ENCODE results near the gene IL3. TPM values are rescaled to one million over a fixed set of nuclear protein-coding genes. Genes with fewer than 3 reads are reported as not detected.

Gene IL3
- not detected for total RNA-seq
- long read RNA-seq: 0 reads

DNA sequence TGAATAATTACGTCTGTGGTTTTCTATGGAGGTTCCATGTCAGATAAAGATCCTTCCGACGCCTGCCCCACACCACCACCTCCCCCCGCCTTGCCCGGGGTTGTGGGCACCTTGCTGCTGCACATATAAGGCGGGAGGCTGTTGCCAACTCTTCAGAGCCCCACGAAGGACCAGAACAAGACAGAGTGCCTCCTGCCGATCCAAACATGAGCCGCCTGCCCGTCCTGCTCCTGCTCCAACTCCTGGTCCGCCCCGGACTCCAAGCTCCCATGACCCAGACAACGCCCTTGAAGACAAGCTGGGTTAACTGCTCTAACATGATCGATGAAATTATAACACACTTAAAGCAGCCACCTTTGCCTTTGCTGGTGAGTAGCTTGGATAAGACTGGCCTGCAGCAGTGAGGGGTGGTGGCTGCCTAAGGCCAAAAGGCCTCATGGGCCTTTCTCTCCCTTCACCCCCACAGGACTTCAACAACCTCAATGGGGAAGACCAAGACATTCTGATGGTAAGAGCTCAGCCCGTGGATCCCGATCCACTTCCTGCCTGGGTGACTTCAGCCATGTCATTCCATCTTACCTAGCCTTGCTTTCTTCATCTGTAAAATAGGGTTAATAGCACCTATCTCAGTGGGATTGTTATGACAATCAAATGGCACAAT is at the start of gene IL3:
TSS of gene IL3 (plus strand) at position 155 of the 661 bp plus-strand sequence. CDS start at position 207, 52 bp downstream.
- DNase-seq (ENCODE audit: low spot score): peak; percentile 75

DNA sequence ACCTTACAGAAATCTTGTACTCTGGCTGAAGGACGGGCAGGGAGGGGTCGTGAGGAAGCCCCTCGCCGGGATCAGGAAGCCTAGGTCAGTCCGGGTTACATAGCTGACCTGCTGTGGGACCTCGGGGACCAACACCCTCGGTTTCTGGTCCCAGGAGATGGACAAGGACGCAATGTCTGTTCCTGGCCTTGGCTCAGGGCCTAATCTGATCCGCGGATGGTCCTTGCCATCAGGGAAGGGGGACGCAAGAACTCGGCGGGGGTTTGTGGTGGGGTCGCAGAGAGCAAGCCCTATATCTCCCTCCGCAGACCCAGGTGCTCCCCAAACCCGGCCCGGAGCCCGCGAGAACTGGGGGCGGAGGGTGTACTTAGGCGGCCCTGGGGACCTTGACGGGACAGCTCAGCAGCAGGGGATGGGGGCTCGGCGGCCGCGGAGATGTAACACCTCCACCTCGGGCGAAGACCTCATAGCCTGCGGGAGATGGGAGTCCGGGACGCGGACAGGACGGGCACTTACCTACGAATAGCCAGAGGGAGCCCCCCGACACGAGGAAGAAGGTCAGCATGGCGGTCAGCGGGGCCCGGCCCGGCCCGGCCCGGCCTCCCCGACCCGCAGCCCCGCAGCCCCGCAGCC is 49.4 kb upstream of the IL3 start:
- DNase-seq (ENCODE audit: low spot score): peak; percentile 87

DNA sequence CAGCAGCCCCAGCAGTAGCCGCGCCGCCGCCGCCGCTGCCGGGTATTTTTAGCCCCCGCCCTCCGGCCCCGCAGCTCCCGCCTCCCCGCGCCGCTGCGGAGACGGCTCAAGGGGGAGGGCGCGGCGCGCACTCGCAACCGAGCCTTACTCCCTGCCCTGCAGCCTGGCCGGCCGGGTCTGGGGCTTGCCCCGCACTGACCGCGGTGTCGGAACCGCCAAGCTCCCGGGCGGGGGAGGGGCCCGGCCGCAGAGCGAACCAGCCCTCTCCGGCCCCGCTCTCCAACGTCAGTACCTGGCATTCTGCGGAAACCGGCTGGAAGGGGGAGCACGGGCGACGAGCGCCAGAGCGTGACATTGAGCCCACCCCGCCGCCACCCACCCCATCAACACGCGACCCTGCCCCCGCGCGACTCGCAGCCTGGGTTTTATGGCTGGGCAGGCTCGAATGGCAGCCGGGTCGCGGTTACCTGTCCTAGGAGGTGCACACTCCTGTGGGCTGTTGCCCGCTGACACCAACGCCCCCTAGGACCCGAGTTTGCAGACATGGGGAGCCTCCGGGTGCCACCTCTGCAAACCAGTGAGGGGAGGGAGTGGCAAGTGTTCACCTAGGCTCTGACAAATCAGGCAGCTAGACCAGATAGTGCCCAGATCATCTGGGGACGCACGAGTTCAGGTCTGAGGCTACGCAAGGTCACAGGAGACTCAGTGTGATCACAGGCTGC is 48.7 kb upstream of the IL3 start, which contains the start of gene ACSL6:
TSS of gene ACSL6 (minus strand) at position 37 of the 722 bp plus-strand sequence. CDS start 105 bp downstream, outside the sequence.
- no peak for DNase-seq (ENCODE audit: low spot score)

DNA sequence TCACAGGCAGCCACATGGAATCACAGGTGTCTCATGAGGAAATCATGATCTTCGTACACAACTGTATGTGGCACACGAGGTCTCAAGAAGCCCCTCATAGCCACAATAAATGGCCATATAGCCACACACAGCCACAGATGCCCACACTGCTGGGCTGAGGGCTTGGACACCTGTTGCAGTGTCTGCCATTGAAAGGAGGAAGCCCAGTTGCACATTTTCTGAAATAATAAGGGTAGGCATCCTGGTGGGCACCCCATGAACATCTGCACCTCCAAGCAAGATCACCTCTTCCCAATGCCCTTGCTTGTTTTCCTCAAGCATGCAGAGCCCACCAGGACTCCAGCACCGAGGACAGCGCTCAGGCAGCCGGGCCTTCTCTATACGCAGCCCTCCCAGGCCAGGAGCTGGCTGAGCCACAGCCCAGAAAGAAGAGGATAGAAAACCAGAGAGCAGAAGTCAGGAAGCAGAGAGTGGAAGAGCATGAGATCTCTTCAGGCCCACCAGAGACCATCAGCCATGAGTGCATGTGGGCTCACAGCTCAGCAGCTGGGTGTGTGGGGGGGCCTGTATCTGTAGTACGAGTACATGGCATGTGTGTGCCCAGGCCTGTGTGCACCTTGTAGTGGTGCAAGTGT is 48.0 kb upstream of the IL3 start:
- DNase-seq (ENCODE audit: low spot score): peak; percentile 82

- DNase-seq (ENCODE audit: low spot score): peak; percentile 35
Measured at GRCh38 chr5:132013006-132013689, 47.3 kb upstream of the IL3 start.

DNA sequence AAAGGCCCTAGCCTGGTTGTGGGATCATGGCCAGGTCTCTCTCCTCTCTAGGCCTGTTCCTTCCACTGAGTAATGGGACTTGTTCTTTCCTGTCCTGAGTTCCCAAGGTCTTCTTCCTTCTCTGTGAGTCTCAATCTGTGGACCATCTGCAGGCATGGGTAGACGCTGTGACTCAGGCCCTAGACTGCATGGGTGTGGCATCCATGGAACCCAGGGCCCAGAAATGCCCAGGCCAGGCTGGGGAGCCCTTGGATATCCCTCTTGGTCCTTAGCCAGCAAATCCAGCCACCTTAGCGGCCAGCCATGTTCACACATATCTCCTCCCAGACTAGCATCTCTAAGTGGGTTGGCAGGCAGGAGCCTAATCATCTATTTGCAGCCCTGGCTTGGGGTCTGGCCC is 46.7 kb upstream of the IL3 start:
- DNase-seq (ENCODE audit: low spot score): peak; percentile 87

DNA sequence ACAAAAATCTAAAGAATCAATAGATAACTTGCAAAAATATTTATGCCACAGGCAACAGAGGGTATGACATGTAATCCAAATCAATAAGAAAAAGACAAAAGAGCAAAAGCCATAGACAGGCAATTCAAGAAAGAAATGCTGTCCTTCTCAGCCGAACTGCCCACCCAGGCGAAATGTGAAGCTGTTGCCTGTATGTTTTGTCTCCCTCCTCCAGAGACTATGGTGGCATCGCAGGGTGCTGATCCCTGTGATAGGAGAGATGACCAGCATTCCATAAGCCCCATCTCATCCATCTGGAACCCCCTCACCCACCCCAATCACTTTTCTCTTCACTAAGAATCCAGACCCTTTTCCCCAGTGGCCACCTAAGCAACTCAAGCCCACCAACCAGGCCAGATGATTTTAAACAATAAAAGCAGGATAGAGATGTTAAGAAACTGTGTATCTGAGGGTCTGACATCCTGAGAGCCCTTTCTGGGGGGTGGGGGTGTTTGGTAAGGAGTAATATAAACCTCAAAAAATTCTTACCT is 43.7 kb upstream of the IL3 start:
- DNase-seq (ENCODE audit: low spot score): peak; percentile 33

DNA sequence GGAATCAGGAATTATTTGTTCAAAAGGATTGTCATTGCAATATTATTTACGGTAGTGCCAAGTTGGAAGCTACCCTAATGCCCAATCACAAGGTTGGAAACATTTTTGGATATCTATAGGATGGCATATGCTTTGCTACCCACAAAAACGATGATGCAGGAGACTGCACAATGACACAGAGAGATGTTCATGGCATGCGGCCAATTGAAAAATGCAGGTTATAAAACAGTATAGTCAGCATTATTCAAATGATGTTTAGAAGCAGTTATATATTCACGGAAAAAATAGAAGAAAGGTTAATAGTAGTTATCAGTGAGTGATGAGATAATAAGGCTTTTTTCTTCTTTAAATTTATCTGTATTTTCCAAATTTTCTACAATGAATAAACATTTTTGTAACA is 43.1 kb upstream of the IL3 start:
- DNase-seq (ENCODE audit: low spot score): no peak

- peak; percentile 30 for DNase-seq (ENCODE audit: low spot score)
Measured at GRCh38 chr5:132017738-132018625, 42.5 kb upstream of the IL3 start.

GRCh38 chr5:132019337-132019736 is 41.1 kb upstream of the IL3 start:
- DNase-seq (ENCODE audit: low spot score): no peak

GRCh38 chr5:132019857-132020555 is 40.4 kb upstream of the IL3 start:
- no peak for DNase-seq (ENCODE audit: low spot score)

DNA sequence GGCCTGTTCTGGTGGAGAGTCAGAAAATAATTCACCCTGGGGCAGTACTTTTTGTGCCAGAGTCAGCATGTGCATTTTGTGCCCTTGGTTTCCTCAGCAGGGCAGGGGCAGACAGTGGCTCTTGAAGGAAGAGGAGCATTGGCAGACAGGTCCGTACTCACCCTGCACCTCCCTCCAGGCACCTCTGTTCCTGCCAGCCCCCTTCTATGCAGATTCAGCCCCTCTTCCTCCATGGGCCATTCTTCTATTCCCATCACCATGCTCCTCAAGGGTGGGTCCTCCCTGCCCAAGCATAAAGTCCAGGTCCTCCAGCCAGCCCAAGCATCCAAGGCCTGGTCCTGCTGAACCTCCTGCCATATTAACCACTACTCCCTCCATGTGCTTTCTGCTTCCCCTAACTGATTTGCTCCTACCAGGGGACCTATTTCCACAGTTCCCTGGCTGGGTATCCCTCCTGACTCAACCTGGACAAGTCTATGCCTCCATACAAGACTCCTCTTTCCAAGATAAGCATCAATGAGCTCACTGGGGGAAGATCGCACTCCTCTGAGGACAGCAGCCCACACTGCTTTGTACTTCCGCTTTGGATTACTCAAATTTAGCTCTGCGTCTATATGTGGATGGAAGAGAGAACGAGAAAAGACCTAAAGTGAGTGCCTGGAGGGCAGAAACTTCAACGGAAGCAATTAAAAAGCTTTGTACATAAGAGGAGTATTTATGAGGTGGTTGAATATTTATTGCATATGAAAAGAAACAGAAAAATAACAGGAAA is 39.7 kb upstream of the IL3 start:
- DNase-seq (ENCODE audit: low spot score): peak; percentile 65

GRCh38 chr5:132021654-132022053 is 38.8 kb upstream of the IL3 start:
- no peak for DNase-seq (ENCODE audit: low spot score)

- DNase-seq (ENCODE audit: low spot score): peak; percentile 16
Measured at GRCh38 chr5:132022737-132023136, 37.7 kb upstream of the IL3 start.

DNA sequence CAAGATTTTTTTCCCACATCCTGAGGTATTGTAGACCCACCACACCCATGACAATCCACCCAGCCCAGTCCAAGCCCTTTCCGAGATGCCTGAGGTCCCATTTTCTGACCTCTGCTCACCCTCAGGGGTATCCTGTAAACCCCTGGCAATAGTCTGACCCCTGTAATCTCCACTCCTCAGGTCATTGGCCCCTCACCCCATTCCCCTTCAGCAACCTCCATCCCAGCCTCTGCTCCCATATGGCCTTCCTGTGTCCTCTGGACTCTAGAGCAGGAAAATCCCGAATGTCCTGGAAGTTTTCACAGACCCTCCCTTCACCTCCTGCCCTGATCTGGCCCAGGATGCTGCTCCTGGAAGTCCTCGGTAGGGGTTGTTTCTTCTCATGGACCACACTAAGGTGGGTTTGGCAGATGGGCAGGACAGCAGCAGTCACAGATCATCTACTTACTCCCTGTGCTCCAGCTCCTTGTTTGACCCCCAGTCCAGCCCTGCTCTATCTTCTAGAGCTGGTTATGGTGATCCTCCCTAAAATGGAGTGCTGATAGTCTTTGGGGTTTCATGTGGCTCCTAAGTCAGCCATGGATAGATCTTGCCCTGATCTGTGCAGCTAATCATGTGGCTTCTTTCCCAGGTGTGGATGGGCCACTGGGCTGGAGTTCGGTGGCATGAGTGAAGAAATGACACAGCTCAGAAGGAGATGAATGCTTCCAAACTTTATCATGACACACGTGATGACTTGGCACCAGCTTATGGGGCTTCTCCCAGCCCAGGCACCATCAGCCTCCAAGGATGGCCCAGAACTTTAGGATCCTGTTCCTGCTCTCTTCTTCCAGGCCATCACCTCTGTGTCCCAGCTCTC is 37.0 kb upstream of the IL3 start:
- peak; percentile 75 for DNase-seq (ENCODE audit: low spot score)

GRCh38 chr5:132024117-132024435 is 36.4 kb upstream of the IL3 start:
- DNase-seq (ENCODE audit: low spot score): peak; percentile 67

DNA sequence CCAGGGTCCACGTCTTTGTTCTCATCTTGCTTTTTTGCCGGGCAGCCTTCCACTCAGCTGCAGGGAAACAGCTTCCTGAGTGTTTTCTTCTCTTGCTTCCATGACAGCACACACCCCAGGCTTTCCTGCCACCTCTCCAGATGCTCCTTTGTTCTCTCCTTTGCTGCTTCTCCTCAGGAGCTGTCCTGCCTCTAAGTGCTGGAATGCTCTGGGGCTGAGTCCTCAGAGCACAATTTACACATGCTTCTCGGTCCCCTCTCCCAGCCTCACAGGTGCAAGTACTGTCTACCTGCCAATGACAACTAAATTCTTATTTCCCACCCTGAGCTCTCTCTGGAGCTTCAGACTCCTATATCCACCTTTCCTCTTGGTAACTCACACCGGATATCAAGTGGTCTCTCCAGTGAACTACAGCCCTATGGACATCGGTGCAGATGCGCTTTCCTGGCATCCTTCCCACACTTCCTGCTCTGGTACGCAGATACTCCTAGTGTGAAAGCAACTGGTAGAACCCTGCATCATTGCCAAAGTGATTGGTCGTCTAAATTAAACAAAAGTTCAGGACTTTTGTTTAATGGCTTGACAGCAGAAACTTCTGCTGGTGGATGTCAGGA is 35.6 kb upstream of the IL3 start:
- DNase-seq (ENCODE audit: low spot score): peak; percentile 24

All from mesenteric fat pad (tissue), 1 donor.